A549 (cell line): ENCODE results near the gene RIMBP2.

Experiments
- CBX2 ChIP-seq: fragments of 200-600 bp; sonication (generic); IDR thresholded peaks from 2 replicates; pipeline ENCODE4 v1.6.1; 2016; ENCODE audit warnings: low read depth, mild to moderate bottlenecking, borderline replicate concordance
- CEBPB ChIP-seq, 2 experiments: fragments of >200 bp in 1 of 2; sonication (Bioruptor Twin) in 1 of 2; formaldehyde crosslinking in 1 of 2; IDR thresholded peaks; 2 replicates each; pipeline ENCODE4 v1.6.1; 2012 to 2016
- CHD2 ChIP-seq: fragments of 150-350 bp; IDR thresholded peaks from 2 replicates; pipeline ENCODE4 v1.6.1; 2014; ENCODE audit warnings: low read length; ENCODE audit not compliant: partially characterized antibody
- MAZ ChIP-seq: fragments of 150-350 bp; IDR thresholded peaks from 2 replicates; pipeline ENCODE4 v1.6.1; 2014; ENCODE audit warnings: antibody characterized with exemption, low read depth, low read length, borderline replicate concordance
- POLR2A ChIP-seq: IDR thresholded peaks from 2 replicates; pipeline ENCODE4 v1.6.1; 2012; ENCODE audit warnings: mild to moderate bottlenecking, low read length
- POLR2AphosphoS2 ChIP-seq: conservative IDR thresholded peaks from 2 replicates; pipeline ENCODE4 v1.6.1; 2012; ENCODE audit warnings: low read length, improper control_type of control experiment, inconsistent platforms
- TF ChIP-seq, protein P1 (sequence below): IDR thresholded peaks from 2 replicates; pipeline ENCODE4 v1.6.1; 2012
- TF ChIP-seq, protein P2 (sequence below): fragments of >200 bp; sonication (Bioruptor Twin); formaldehyde crosslinking; IDR thresholded peaks from 3 replicates; pipeline ENCODE4 v1.5.1; 2016

- TF ChIP-seq, protein P1, sequence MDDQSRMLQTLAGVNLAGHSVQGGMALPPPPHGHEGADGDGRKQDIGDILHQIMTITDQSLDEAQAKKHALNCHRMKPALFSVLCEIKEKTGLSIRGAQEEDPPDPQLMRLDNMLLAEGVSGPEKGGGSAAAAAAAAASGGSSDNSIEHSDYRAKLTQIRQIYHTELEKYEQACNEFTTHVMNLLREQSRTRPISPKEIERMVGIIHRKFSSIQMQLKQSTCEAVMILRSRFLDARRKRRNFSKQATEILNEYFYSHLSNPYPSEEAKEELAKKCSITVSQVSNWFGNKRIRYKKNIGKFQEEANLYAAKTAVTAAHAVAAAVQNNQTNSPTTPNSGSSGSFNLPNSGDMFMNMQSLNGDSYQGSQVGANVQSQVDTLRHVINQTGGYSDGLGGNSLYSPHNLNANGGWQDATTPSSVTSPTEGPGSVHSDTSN, result no peak
- TF ChIP-seq POLR2A (no peak), CEBPB (IDR thresholded peaks at IDR 0.05) (no peak), POLR2AphosphoS2 (no peak), MAZ (no peak), CHD2 (no peak), CBX2 (no peak)
- TF ChIP-seq, protein P2, sequence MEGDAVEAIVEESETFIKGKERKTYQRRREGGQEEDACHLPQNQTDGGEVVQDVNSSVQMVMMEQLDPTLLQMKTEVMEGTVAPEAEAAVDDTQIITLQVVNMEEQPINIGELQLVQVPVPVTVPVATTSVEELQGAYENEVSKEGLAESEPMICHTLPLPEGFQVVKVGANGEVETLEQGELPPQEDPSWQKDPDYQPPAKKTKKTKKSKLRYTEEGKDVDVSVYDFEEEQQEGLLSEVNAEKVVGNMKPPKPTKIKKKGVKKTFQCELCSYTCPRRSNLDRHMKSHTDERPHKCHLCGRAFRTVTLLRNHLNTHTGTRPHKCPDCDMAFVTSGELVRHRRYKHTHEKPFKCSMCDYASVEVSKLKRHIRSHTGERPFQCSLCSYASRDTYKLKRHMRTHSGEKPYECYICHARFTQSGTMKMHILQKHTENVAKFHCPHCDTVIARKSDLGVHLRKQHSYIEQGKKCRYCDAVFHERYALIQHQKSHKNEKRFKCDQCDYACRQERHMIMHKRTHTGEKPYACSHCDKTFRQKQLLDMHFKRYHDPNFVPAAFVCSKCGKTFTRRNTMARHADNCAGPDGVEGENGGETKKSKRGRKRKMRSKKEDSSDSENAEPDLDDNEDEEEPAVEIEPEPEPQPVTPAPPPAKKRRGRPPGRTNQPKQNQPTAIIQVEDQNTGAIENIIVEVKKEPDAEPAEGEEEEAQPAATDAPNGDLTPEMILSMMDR, result no peak
Measured at GRCh38 chr12:130562716-130563115, 153.4 kb downstream of the RIMBP2 start.
